Right atrium auricular region (tissue), 2 donors: ENCODE measurements around the gene PAX8. TPM values are rescaled to one million over a fixed set of nuclear protein-coding genes. Genes with fewer than 3 reads are reported as not detected.
"Not testable (repeated sequence)": the region's sequence is repeated elsewhere in the genome, so short reads cannot be mapped to it uniquely, and the experiment has no call there.

ENCODE experiments used
- DNase-seq: peaks from one replicate; pipeline ENCODE4 v3.0.0-alpha.2; 2019; ENCODE audit warnings: low spot score
- H3K27ac ChIP-seq, 2 donors: fragments of 200-600 bp; sonication (generic); 1 replicate in 1 of 2; 2 replicates in 1 of 2; pipeline ENCODE4 v1.5.1; 2016 to 2019
- H3K27me3 ChIP-seq, 2 donors: fragments of 200-600 bp; sonication (generic); one replicate each; pipeline versions ENCODE4 v1.5.1 to v1.6.0; 2017 to 2019
- H3K36me3 ChIP-seq: fragments of 200-600 bp; sonication (generic); one replicate; pipeline ENCODE4 v1.5.1; 2016
- H3K4me1 ChIP-seq, 2 donors: fragments of 200-600 bp; sonication (generic); one replicate each; pipeline versions ENCODE4 v1.5.1 to v1.6.0; 2017 to 2019
- H3K4me3 ChIP-seq, 2 donors: fragments of 200-600 bp; sonication (generic); 1 replicate in 1 of 2; 2 replicates in 1 of 2; pipeline ENCODE4 v1.5.1; 2017 to 2019; ENCODE audit warnings: mild to moderate bottlenecking in 1 of 2, moderate library complexity in 1 of 2
- H3K9me3 ChIP-seq, 2 donors: fragments of 200-600 bp; sonication (generic); one replicate each; pipeline ENCODE4 v1.5.1; 2019
- total RNA-seq, 2 donors: library from RNA; depleted of rRNA; stranded (reverse); fragments of >200 nt; gene quantifications; one replicate each; pipeline ENCODE4 v1.1.0, GENCODE V29; 2016
- TF ChIP-seq, protein P1 (sequence below), 2 donors: fragments of 200-600 bp; sonication (generic); IDR thresholded peaks; one replicate each; pipeline ENCODE4 v1.5.1; 2019; ENCODE audit warnings: antibody characterized with exemption in 2 of 2

PAX8 gene
- total RNA-seq, 2 donors from 2014 or later, result 0.37 to 1.2 TPM

DNA sequence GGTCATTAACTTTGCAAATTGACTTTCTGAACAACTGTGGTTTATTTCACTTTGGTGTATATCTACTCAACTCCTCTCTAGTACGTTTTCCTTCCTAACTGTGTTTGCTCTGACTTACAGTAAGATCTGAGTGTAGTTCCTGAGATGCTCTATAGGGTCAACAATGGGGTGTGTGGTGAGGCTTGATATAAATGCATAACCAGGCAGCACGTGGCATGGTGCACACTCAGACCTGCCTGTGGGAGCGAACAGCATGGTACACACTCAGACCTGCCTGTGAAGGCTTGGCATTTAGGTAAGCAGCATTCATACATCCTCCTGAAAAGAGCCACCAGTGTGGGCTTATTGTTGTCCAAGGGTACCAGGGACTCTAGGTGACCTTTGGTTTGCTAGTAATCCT lies 32.5 kb upstream of the PAX8 start:
- DNase-seq, H3K9me3 ChIP-seq, H3K36me3 ChIP-seq, H3K27me3 ChIP-seq, H3K4me1 ChIP-seq, H3K27ac ChIP-seq, H3K4me3 ChIP-seq: not testable (repeated sequence)

DNA sequence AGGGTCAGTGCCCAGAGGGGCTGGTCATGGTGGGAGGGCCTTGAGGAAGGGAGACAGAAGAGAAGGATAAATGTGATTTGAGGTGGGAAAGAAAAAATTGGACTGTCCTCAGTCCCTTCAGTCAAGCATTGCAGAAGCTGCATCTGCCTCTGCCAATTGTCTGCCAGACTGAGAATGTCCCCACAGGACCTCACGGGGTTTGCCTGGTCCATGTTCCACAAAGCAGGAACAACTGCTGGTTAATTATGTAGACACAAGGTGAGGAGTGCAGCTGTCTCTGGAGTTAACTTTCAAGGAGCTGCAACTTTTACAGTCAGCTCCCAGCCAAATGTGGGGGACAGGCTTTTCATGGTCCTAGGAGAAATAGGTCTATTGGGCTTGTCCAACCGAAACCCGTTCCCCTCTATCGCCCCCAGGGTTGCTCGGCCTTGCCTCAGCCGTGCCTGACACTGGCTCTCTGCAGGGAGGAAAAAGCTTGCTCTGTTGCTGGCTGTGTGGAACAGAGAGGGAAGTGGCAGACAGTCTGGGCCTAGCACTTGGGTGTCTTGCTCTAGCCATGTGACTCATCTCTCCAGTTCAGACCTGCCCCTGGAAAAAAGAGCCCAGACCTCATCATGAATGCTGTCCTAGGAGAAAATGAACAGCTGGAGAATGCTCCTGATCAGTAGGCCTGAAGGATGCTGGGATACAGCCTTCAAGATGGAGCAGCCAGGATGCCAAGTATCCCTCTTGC lies 31.1 kb upstream of the PAX8 start:
- no peak for DNase-seq
- no peaks in the 10 kb centered on the region for H3K36me3 ChIP-seq
- no peak overlapping the region for H3K4me3 ChIP-seq
- no peaks in the 10 kb centered on the region for H3K4me1 ChIP-seq
- H3K27me3 ChIP-seq, result no peaks in the 10 kb centered on the region
- H3K9me3 ChIP-seq, result no peaks in the 10 kb centered on the region
- H3K27ac ChIP-seq, result no peak overlapping the region
- TF ChIP-seq, protein P1, sequence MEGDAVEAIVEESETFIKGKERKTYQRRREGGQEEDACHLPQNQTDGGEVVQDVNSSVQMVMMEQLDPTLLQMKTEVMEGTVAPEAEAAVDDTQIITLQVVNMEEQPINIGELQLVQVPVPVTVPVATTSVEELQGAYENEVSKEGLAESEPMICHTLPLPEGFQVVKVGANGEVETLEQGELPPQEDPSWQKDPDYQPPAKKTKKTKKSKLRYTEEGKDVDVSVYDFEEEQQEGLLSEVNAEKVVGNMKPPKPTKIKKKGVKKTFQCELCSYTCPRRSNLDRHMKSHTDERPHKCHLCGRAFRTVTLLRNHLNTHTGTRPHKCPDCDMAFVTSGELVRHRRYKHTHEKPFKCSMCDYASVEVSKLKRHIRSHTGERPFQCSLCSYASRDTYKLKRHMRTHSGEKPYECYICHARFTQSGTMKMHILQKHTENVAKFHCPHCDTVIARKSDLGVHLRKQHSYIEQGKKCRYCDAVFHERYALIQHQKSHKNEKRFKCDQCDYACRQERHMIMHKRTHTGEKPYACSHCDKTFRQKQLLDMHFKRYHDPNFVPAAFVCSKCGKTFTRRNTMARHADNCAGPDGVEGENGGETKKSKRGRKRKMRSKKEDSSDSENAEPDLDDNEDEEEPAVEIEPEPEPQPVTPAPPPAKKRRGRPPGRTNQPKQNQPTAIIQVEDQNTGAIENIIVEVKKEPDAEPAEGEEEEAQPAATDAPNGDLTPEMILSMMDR (IDR thresholded peaks at IDR 0.05), result no peak

DNA sequence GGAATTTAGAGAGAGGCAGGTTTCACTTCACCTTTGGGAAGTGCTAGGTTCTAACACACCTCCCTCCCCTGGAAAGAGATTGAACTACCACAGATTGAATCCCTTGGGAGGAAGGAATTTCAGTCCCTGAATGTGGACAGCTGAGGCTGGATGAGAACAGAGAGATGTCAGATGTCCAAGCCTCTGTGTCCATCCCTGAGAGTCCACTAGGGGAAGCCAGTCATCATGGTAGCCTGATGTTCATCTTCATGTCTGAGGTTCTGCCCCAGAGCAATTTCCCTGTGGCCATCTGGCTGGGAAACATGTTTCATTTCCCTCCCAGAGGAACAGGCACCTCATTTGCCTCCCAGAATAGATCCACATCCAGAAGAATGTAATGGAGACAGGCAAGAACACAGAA lies 30.1 kb upstream of the PAX8 start:
- H3K4me1 ChIP-seq, H3K27me3 ChIP-seq, DNase-seq, H3K4me3 ChIP-seq, H3K9me3 ChIP-seq, H3K27ac ChIP-seq, H3K36me3 ChIP-seq: not testable (repeated sequence)

DNA sequence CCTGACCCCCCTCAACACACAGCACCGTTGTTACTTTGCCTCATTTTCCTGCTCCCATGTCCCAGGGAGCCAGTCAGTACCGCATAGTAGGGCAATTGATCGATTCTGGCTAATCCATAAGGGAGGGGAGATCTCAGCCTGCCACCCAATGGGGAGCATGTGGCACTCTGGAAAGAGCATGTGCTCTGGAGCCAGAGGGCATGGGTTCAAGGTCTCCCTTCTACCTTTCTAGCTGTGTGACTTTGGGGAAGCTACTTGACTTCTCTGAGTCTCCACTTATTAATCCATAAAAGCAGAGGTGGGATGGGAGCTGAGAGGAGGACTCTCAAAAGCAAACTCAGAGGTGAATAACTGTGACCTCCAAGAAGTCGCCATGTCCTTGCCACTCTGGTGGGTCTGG lies 27.5 kb upstream of the PAX8 start:
- not testable (repeated sequence) for DNase-seq, H3K4me3 ChIP-seq, H3K27ac ChIP-seq, H3K9me3 ChIP-seq, H3K36me3 ChIP-seq, H3K27me3 ChIP-seq, H3K4me1 ChIP-seq

DNA sequence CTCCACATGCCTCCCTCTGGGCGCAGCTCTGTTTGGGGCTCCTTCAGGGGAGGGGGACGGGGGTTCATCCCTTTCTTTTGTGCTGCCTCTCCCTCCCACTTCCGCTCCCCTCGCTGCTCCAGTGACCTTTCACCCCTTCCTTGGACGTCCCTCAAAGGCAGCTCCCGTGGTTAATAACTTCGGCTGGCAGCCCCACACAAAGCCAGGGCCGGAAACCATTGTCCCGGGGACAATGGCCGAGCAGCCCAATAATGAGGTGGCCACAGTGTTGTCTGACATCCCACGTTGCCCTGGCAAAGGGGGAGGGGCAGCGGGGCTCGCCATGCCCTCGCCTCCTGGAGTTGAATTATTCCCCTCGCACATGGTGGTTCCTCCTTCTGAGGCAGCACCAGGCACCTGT lies 27.0 kb upstream of the PAX8 start:
- not testable (repeated sequence) for DNase-seq, H3K4me1 ChIP-seq, H3K27me3 ChIP-seq, H3K27ac ChIP-seq, H3K4me3 ChIP-seq, H3K36me3 ChIP-seq, H3K9me3 ChIP-seq

DNA sequence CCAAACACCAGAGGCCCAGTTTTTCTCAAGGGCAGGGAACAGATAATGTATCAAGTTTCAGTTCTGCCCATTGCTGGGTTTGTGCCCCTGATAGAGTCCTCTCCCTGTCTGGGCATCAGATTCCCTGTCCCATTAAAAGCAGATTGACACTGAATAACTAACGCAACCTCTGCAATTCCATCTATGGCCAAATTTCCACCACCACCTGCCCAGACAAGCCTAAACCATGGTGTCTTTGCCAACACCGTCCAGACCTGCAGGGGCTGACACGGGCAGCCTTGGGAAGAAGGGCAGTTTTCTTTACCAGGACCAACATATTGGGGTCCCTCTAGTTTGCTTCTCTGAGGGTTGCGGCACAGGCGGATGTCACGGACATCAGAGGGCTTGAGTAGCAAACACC lies 26.4 kb upstream of the PAX8 start:
- Histone ChIP-seq H3K36me3 (no peaks in the 10 kb centered on the region), H3K27me3 (no peaks in the 10 kb centered on the region), H3K9me3 (no peaks in the 10 kb centered on the region), H3K27ac (no peak overlapping the region), H3K4me3 (no peak overlapping the region), H3K4me1 (no peaks in the 10 kb centered on the region)
- TF ChIP-seq, protein P1 (IDR thresholded peaks at IDR 0.05), result no peak
- DNase-seq, result no peak

DNA sequence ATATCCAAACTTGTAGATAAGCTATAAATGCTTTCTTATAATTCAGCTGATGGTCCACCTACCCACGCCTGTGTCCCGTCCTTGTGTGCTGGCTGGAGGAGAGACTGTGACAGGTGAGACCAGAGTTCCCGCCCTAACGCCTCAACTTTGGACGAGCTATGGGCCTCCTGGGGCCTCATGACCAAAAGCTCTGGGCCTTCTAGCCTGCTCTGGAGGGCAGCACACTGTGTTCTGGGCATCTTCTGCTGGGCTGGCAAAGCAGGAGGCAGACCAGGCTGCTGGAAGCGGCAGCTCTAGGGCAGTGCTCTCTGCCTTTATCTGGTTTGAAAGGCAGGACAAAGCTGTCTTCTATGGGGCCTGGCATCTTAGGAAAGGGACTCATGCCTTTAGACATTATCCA lies 26.0 kb upstream of the PAX8 start:
- Histone ChIP-seq H3K4me3 (no peak overlapping the region), H3K27me3 (no peaks in the 10 kb centered on the region), H3K27ac (no peak overlapping the region), H3K4me1 (no peaks in the 10 kb centered on the region), H3K36me3 (no peaks in the 10 kb centered on the region), H3K9me3 (no peaks in the 10 kb centered on the region)
- TF ChIP-seq, protein P1 (IDR thresholded peaks at IDR 0.05), result no peak
- DNase-seq, result no peak

DNA sequence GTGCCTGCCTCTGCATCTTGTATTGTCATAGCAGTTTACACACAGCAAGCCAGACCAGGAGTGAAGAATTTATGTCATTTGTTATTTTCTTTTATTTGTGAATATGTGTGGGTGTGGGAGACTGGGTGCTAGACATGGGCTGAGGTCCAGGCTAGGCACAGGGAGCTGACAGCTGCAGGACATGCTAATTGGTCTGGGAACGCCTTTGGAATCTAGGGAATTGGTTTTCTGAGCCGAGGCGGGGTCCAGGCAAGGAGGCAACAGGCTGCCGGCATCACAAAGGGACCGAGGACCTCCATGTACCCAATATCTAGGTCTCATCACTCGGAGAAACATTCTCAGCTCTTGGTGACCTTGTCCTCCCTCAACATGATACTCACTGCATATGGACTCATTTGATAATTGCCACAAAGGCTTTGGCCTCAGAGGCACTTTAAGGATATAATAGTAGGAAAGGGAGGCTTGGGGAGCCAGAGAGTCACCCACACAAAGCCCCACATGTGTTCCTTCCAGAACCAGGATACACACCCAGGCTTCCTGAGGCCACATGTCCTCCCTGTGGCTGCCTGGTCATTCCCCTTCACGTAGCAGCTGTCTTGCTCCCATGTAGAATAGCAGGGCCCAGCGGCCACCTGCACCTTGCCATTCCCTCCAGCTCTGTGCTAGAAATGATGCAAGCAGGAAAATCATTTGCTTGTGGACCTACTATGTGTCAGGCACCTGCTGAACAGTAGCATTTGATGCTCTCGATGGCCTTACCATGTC lies 23.7 kb upstream of the PAX8 start:
- H3K9me3 ChIP-seq, H3K36me3 ChIP-seq, H3K27ac ChIP-seq, H3K27me3 ChIP-seq, H3K4me3 ChIP-seq, DNase-seq, H3K4me1 ChIP-seq: not testable (repeated sequence)
